HL-60 (cell line): Measurements from ENCODE around the gene SUFU.

Experiments
- GABPA ChIP-seq: IDR thresholded peaks from 2 replicates; pipeline ENCODE4 v1.6.1; 2012; ENCODE audit warnings: low read depth
- POLR2AphosphoS5 ChIP-seq: IDR thresholded peaks from 2 replicates; pipeline ENCODE4 v1.6.1; 2012; ENCODE audit warnings: low read depth
- REST ChIP-seq: IDR thresholded peaks from 2 replicates; pipeline ENCODE4 v1.6.1; 2012; ENCODE audit warnings: low read depth; ENCODE audit not compliant: insufficient replicate concordance
- TF ChIP-seq, protein P1 (sequence below): IDR thresholded peaks from one replicate; pipeline ENCODE4 v1.5.1; 2011; ENCODE audit warnings: low read length, control low read depth, inconsistent platforms; ENCODE audit not compliant: insufficient read depth

DNA sequence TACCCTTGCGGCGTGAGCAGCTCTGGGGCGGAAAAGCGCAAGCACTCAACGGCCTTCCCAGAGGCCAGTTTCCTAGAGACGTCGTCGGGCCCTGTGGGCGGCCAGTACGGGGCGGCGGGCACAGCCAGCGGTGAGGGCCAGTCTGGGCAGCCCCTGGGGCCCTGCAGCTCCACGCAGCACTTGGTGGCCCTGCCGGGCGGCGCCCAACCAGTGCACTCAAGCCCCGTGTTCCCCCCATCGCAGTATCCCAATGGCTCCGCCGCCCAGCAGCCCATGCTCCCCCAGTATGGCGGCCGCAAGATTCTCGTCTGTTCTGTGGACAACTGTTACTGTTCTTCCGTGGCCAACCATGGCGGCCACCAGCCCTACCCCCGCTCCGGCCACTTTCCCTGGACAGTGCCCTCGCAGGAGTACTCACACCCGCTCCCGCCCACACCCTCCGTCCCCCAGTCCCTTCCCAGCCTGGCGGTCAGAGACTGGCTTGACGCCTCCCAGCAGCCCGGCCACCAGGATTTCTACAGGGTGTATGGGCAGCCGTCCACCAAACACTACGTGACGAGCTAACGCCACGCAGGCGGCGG lies 153.1 kb downstream of the SUFU start:
- TF ChIP-seq, protein P1, sequence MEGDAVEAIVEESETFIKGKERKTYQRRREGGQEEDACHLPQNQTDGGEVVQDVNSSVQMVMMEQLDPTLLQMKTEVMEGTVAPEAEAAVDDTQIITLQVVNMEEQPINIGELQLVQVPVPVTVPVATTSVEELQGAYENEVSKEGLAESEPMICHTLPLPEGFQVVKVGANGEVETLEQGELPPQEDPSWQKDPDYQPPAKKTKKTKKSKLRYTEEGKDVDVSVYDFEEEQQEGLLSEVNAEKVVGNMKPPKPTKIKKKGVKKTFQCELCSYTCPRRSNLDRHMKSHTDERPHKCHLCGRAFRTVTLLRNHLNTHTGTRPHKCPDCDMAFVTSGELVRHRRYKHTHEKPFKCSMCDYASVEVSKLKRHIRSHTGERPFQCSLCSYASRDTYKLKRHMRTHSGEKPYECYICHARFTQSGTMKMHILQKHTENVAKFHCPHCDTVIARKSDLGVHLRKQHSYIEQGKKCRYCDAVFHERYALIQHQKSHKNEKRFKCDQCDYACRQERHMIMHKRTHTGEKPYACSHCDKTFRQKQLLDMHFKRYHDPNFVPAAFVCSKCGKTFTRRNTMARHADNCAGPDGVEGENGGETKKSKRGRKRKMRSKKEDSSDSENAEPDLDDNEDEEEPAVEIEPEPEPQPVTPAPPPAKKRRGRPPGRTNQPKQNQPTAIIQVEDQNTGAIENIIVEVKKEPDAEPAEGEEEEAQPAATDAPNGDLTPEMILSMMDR = no peak
- no peak; the same call in 1 of the 2 replicates for TF ChIP-seq POLR2AphosphoS5
- no peak for TF ChIP-seq REST
- TF ChIP-seq GABPA = no peak
